Activated naive CD8-positive, alpha-beta T cell treated with anti-CD3 and anti-CD28 coated beads for 36 hours (primary cell): Measurements from ENCODE around the gene SPACA5B. TPM values are rescaled to one million over a fixed set of nuclear protein-coding genes. Genes with fewer than 3 reads are reported as not detected.
"Not testable (repeated sequence)": the region's sequence is repeated elsewhere in the genome, so short reads cannot be mapped to it uniquely, and the experiment has no call there.

ENCODE experiments used
- DNase-seq: peaks from one replicate; pipeline ENCODE4 v3.0.0; 2021
- H3K27ac Mint-ChIP-seq: one replicate; pipeline ENCODE4 v1.8.0; 2022; ENCODE audit warnings: mild to moderate bottlenecking, moderate library complexity, mixed read lengths
- H3K27me3 Mint-ChIP-seq: one replicate; pipeline ENCODE4 v1.8.0; 2022; ENCODE audit warnings: mild to moderate bottlenecking, mixed read lengths
- H3K36me3 Mint-ChIP-seq: one replicate; pipeline ENCODE4 v1.8.0; 2021; ENCODE audit warnings: mild to moderate bottlenecking, mixed read lengths
- H3K4me1 Mint-ChIP-seq: one replicate; pipeline ENCODE4 v1.8.0; 2021; ENCODE audit warnings: mixed read lengths
- H3K4me3 Mint-ChIP-seq: one replicate; pipeline ENCODE4 v1.8.0; 2022; ENCODE audit warnings: mild to moderate bottlenecking, moderate library complexity, mixed read lengths
- H3K9me3 Mint-ChIP-seq: one replicate; pipeline ENCODE4 v1.8.0; 2022; ENCODE audit warnings: mixed read lengths
- total RNA-seq, 2 experiments: library from RNA; stranded (reverse); gene quantifications; one replicate each; pipeline ENCODE4 v1.2.3, GENCODE V29; 2021

SPACA5B gene
- total RNA-seq, 2 experiments from 2014 or later = not detected

GRCh38 chrX:48156014-48156413 lies 25.6 kb downstream of the SPACA5B start:
- DNase-seq = no peak
- H3K4me3 Mint-ChIP-seq = no peak overlapping the region
- no peaks in the 10 kb centered on the region for H3K4me1 Mint-ChIP-seq
- H3K36me3 Mint-ChIP-seq = no peaks in the 10 kb centered on the region
- H3K9me3 Mint-ChIP-seq = no peaks in the 10 kb centered on the region
- no peak overlapping the region for H3K27ac Mint-ChIP-seq
- no peaks in the 10 kb centered on the region for H3K27me3 Mint-ChIP-seq

- Mint-ChIP-seq H3K4me3 (no peak overlapping the region), H3K36me3 (no peaks in the 10 kb centered on the region), H3K9me3 (no peaks in the 10 kb centered on the region), H3K27ac (no peak overlapping the region), H3K27me3 (no peaks in the 10 kb centered on the region), H3K4me1 (no peaks in the 10 kb centered on the region)
- DNase-seq = no peak
These were observed 34.8 kb downstream of the SPACA5B start for GRCh38 chrX:48165241-48165640.

- not testable (repeated sequence) for H3K9me3 Mint-ChIP-seq, H3K36me3 Mint-ChIP-seq, DNase-seq, H3K27me3 Mint-ChIP-seq, H3K4me3 Mint-ChIP-seq, H3K4me1 Mint-ChIP-seq, H3K27ac Mint-ChIP-seq
These were observed 35.9 kb downstream of the SPACA5B start for GRCh38 chrX:48166322-48166721.

- H3K36me3 Mint-ChIP-seq = no peaks in the 10 kb centered on the region
- H3K9me3 Mint-ChIP-seq = no peaks in the 10 kb centered on the region
- DNase-seq = no peak
- no peaks in the 10 kb centered on the region for H3K4me1 Mint-ChIP-seq
- H3K27me3 Mint-ChIP-seq = no peaks in the 10 kb centered on the region
- H3K4me3 Mint-ChIP-seq = no peak overlapping the region
- H3K27ac Mint-ChIP-seq = no peak overlapping the region
These were observed 49.3 kb downstream of the SPACA5B start for GRCh38 chrX:48179691-48180090.

- Mint-ChIP-seq H3K9me3 (no peaks in the 10 kb centered on the region), H3K36me3 (no peaks in the 10 kb centered on the region), H3K4me3 (no peak overlapping the region), H3K27me3 (no peaks in the 10 kb centered on the region), H3K27ac (no peak overlapping the region), H3K4me1 (no peaks in the 10 kb centered on the region)
- DNase-seq = no peak
These were observed 50.4 kb downstream of the SPACA5B start for GRCh38 chrX:48180811-48181210.

- not testable (repeated sequence) for H3K4me3 Mint-ChIP-seq, H3K36me3 Mint-ChIP-seq, H3K9me3 Mint-ChIP-seq, H3K27ac Mint-ChIP-seq, H3K4me1 Mint-ChIP-seq, H3K27me3 Mint-ChIP-seq, DNase-seq
These were observed 51.5 kb downstream of the SPACA5B start for GRCh38 chrX:48181882-48182281.

Other genes starting within 250 kb of the SPACA5B start
- 1 to 10 TPM; 6.4 to 7.4 TPM for gene ZNF182, start 126.6 kb upstream of the SPACA5B start, total RNA-seq
- gene SPACA5, start 123.6 kb upstream of the SPACA5B start, total RNA-seq = not detected
- gene ZNF630, start 59.0 kb upstream of the SPACA5B start, total RNA-seq = 1 to 10 TPM; 1.6 to 1.9 TPM
- gene SSX5, start 66.2 kb downstream of the SPACA5B start, total RNA-seq = not detected
- not detected for gene SSX1, start 124.8 kb downstream of the SPACA5B start, total RNA-seq
- not detected for gene SSX3, start 226.1 kb downstream of the SPACA5B start, total RNA-seq